SIG-M5 treated with dmso at 0.1 percent for 504 hours (cell line): ENCODE measurements around the gene PPP1R3A.

Experiments used
- DNase-seq: peaks from one replicate; lab custom pipeline; 2025; ENCODE audit not compliant: unreplicated experiment; lab: John Stamatoyannopoulos, UW

The PPP1R3A gene

GRCh38 chr7:113880559-113880958 is 38.2 kb downstream of the PPP1R3A start:
- DNase-seq: no peak

GRCh38 chr7:113878394-113878992 is 40.3 kb downstream of the PPP1R3A start:
- DNase-seq: no peak

- no peak for DNase-seq
These were observed 43.6 kb downstream of the PPP1R3A start for GRCh38 chr7:113875224-113875623.

- no peak for DNase-seq
These were observed 45.2 kb downstream of the PPP1R3A start for GRCh38 chr7:113873554-113874151.

GRCh38 chr7:113872981-113873380 is 45.8 kb downstream of the PPP1R3A start:
- DNase-seq: no peak

- DNase-seq: no peak
These were observed 51.5 kb downstream of the PPP1R3A start for GRCh38 chr7:113867325-113867724.

- DNase-seq: no peak
These were observed 62.8 kb downstream of the PPP1R3A start for GRCh38 chr7:113856010-113856409.

GRCh38 chr7:113840954-113841353 is 77.9 kb downstream of the PPP1R3A start:
- DNase-seq: no peak

GRCh38 chr7:113835367-113835766 is 83.4 kb downstream of the PPP1R3A start:
- no peak for DNase-seq

- no peak for DNase-seq
These were observed 86.5 kb downstream of the PPP1R3A start for GRCh38 chr7:113832196-113832745.

- DNase-seq: peak; percentile 19
These were observed 87.3 kb downstream of the PPP1R3A start for GRCh38 chr7:113831556-113831955.

- DNase-seq: no peak
These were observed 90.2 kb downstream of the PPP1R3A start for GRCh38 chr7:113828581-113828980.
